ENCODE results near the gene ODF2L.

DNA sequence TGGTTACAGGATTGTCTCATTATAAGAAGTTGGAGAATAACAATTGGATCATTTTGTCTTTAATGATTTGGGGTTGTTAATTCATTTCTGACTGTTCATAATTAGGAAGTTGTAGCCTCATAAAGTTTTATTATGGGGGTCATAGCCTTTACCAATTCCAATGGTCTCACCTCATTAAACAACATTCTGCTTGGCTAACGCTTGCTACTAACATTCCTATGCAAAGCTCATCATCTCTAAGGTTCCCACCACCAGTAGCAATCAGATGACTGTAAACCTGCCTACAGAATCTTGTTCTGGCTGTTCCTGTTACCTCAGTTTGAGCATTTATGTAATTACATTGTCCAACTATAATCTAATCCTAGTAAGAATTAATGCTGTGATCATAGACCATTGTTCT, 60.2 kb downstream of the ODF2L start:
- TF ChIP-seq, protein P1, sequence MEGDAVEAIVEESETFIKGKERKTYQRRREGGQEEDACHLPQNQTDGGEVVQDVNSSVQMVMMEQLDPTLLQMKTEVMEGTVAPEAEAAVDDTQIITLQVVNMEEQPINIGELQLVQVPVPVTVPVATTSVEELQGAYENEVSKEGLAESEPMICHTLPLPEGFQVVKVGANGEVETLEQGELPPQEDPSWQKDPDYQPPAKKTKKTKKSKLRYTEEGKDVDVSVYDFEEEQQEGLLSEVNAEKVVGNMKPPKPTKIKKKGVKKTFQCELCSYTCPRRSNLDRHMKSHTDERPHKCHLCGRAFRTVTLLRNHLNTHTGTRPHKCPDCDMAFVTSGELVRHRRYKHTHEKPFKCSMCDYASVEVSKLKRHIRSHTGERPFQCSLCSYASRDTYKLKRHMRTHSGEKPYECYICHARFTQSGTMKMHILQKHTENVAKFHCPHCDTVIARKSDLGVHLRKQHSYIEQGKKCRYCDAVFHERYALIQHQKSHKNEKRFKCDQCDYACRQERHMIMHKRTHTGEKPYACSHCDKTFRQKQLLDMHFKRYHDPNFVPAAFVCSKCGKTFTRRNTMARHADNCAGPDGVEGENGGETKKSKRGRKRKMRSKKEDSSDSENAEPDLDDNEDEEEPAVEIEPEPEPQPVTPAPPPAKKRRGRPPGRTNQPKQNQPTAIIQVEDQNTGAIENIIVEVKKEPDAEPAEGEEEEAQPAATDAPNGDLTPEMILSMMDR (IDR thresholded peaks at IDR 0.05) = no peak
- no peak for TF ChIP-seq POLR2A (IDR thresholded peaks at IDR 0.05)
